ENCODE measurements around the gene TMEM214. TPM values are rescaled to one million over a fixed set of nuclear protein-coding genes. Genes with fewer than 3 reads are reported as not detected.

Gene TMEM214
- total and polyA plus RNA-seq, 2 of the 8 experiments (the other 6 are each of a cell fraction or from before 2014, with no cell fraction given), result 49.7 to 71.0 TPM

DNA sequence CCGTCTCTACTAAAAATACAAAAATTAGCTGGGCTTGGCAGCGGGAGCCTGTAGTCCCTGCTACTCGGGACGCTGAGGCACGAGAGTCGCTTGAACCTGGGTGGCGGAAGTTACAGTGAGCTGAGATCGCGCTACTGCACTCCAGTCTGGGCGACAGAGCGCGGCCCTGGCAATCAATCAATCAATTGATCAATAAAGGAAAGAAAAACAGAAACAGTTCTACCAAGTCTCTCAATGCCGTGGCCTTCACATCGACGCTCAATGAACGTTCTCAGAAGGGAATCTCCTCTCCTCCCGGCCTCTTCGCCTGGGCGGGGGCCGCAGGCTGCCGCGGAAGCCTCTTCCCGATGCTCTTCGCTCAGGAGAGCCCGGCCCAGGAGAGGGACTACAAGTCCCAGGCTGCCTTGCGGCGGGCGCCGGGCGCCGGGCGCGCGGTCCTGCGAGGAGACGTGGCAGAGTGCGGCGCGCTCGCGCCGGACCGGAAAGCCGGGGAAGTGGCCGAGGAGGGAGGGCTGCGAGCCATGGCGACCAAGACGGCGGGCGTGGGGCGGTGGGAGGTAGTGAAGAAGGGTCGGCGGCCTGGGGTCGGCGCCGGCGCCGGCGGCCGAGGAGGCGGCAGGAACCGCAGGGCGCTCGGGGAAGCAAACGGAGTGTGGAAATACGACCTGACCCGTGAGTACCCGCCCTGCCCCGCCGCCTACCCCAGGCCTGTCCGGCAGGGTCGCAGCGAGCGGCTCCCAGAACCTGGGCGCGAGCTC is at the start of gene TMEM214 (continued):
- TF ChIP-seq TCF12 (IDR thresholded peaks at IDR 0.05; ENCODE audit: low read depth, low read length) (no peak), CBX8 (IDR thresholded peaks at IDR 0.05; ENCODE audit: borderline replicate concordance, low read depth, low read length) (no peak), ASH2L (IDR thresholded peaks at IDR 0.05; ENCODE audit: low read length) (peak; percentile 23), HDAC2 (IDR thresholded peaks at IDR 0.05; ENCODE audit: borderline replicate concordance in 1 of 2, low read depth in 2 of 2, low read length in 2 of 2) (peak; percentile 78 to 82; a peak in 2 of 4 replicates), EZH2 (IDR thresholded peaks at IDR 0.05; ENCODE audit: low read depth, low read length, severe bottlenecking) (no peak), KDM1A (IDR thresholded peaks at IDR 0.05; ENCODE audit: borderline replicate concordance, low read length) (no peak), CBX5 (IDR thresholded peaks at IDR 0.05; ENCODE audit: low read depth, low read length) (no peak), POLR2AphosphoS5 (IDR thresholded peaks at IDR 0.05; ENCODE audit: low read depth, low read length) (peak; percentile 48; the same call in 1 of the 2 replicates), KDM4A (IDR thresholded peaks at IDR 0.05; ENCODE audit: low read depth, low read length, severe bottlenecking) (peak; percentile 93), SP2 (IDR thresholded peaks at IDR 0.05; ENCODE audit: low read length) (no peak), POU5F1 (IDR thresholded peaks at IDR 0.05; ENCODE audit: low read depth, low read length) (no peak), SUZ12 (IDR thresholded peaks at IDR 0.05; ENCODE audit: low read length) (no peak), CREB1 (IDR thresholded peaks at IDR 0.05) (peak; percentile 39), SIN3A (conservative IDR thresholded peaks at IDR 0.05 in 1 of 2, IDR thresholded peaks at IDR 0.05 in 1 of 2; ENCODE audit: low read depth in 1 of 2, low read length in 2 of 2) (peak in 1 of 2 experiments; percentile 76; a peak in 3 of 4 replicates), TAF1 (IDR thresholded peaks at IDR 0.05; ENCODE audit: low read depth, low read length) (peak; percentile 63)
- TF ChIP-seq, protein P1, sequence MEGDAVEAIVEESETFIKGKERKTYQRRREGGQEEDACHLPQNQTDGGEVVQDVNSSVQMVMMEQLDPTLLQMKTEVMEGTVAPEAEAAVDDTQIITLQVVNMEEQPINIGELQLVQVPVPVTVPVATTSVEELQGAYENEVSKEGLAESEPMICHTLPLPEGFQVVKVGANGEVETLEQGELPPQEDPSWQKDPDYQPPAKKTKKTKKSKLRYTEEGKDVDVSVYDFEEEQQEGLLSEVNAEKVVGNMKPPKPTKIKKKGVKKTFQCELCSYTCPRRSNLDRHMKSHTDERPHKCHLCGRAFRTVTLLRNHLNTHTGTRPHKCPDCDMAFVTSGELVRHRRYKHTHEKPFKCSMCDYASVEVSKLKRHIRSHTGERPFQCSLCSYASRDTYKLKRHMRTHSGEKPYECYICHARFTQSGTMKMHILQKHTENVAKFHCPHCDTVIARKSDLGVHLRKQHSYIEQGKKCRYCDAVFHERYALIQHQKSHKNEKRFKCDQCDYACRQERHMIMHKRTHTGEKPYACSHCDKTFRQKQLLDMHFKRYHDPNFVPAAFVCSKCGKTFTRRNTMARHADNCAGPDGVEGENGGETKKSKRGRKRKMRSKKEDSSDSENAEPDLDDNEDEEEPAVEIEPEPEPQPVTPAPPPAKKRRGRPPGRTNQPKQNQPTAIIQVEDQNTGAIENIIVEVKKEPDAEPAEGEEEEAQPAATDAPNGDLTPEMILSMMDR (IDR thresholded peaks at IDR 0.05; ENCODE audit: control extremely low read depth in 1 of 3, insufficient read depth in 1 of 3, low read depth in 1 of 3, low read length in 3 of 3), result peak in 1 of 3 experiments; percentile 15; a peak in 1 of 4 replicates

Data from H1 (cell line).